CD4-positive, alpha-beta T cell (primary cell): Measurements from ENCODE around the gene AAK1. TPM values are rescaled to one million over a fixed set of nuclear protein-coding genes. Genes with fewer than 3 reads are reported as not detected.

Experiments
- ATAC-seq: fragments of 200-7000 bp; cut with Tn5 transposase; one replicate; pipeline ENCODE4 v1.10.0; 2022; ENCODE audit warnings: mild to moderate bottlenecking; ENCODE audit not compliant: poor library complexity
- CTCF ChIA-PET: fragments of 350-600 bp; sonication (Branson Sonifier 250); formaldehyde crosslinking; loops from one replicate; lab custom pipeline; 2021; ENCODE audit warnings: antibody characterized with exemption, inconsistent platforms; lab: Charles Lee
- POLR2A ChIA-PET: fragments of 350-600 bp; sonication (Branson Sonifier 250); formaldehyde crosslinking; loops from one replicate; lab custom pipeline; 2021; ENCODE audit warnings: antibody characterized with exemption, inconsistent platforms; lab: Charles Lee
- DNase-seq, 14 experiments: peaks; one replicate each; pipeline ENCODE4 v3.0.0-alpha.2; 2013 to 2020; ENCODE audit warnings: mixed read lengths in 2 of 14
- H3K27ac ChIP-seq, 2 donors: one replicate each; pipeline versions ENCODE4 v1.5.1 to v1.7.0; 2013; ENCODE audit warnings: low read length in 2 of 2, low read depth in 1 of 2, mild to moderate bottlenecking in 1 of 2
- H3K27me3 ChIP-seq, 2 experiments: 1 replicate in 1 of 2; 2 replicates in 1 of 2; pipeline versions ENCODE4 v1.6.1 to v1.7.0; 2013; ENCODE audit warnings: low read length in 2 of 2, control low read depth in 1 of 2, mild to moderate bottlenecking in 1 of 2, moderate library complexity in 1 of 2; ENCODE audit not compliant: insufficient read depth in 2 of 2, control insufficient read depth in 1 of 2
- H3K36me3 ChIP-seq: one replicate; pipeline ENCODE4 v1.6.1; 2013; ENCODE audit warnings: low read length, control low read depth; ENCODE audit not compliant: insufficient read depth
- H3K4me1 ChIP-seq: one replicate; pipeline ENCODE4 v1.6.1; 2013; ENCODE audit warnings: low read length, control low read depth; ENCODE audit not compliant: insufficient read depth
- H3K4me3 ChIP-seq: one replicate; pipeline ENCODE4 v1.5.1; 2013; ENCODE audit warnings: mild to moderate bottlenecking, low read length, moderate library complexity
- H3K9me3 ChIP-seq, 2 experiments: 1 replicate in 1 of 2; 2 replicates in 1 of 2; pipeline versions ENCODE4 v1.6.1 to v1.7.0; 2013; ENCODE audit warnings: low read length in 2 of 2, mild to moderate bottlenecking in 2 of 2, control low read depth in 1 of 2, moderate library complexity in 1 of 2; ENCODE audit not compliant: control insufficient read depth in 1 of 2, insufficient read depth in 1 of 2
- H3K27ac Mint-ChIP-seq: one replicate; pipeline ENCODE4 v1.8.0; 2020; ENCODE audit warnings: mixed read lengths
- H3K27me3 Mint-ChIP-seq: one replicate; pipeline ENCODE4 v1.8.0; 2021; ENCODE audit warnings: mixed read lengths
- H3K36me3 Mint-ChIP-seq: one replicate; pipeline ENCODE4 v1.8.0; 2021; ENCODE audit warnings: low read depth, mixed read lengths
- H3K4me1 Mint-ChIP-seq: one replicate; pipeline ENCODE4 v1.8.0; 2021; ENCODE audit warnings: low read depth, mixed read lengths
- H3K4me3 Mint-ChIP-seq: one replicate; pipeline ENCODE4 v1.8.0; 2020; ENCODE audit warnings: mild to moderate bottlenecking, mixed read lengths
- H3K9me3 Mint-ChIP-seq: one replicate; pipeline ENCODE4 v1.8.0; 2020; ENCODE audit warnings: mixed read lengths
- CTCF ChIP-seq: fragments of 200-600 bp; IDR thresholded peaks from one replicate; pipeline ENCODE4 v1.8.0; 2022; ENCODE audit warnings: antibody characterized with exemption, mild to moderate bottlenecking
- intact Hi-C, 2 experiments: fragments of 100-400 bp; cut with DNase I in 1 of 2; cut with micrococcal nuclease in 1 of 2; formaldehyde crosslinking; loops; one replicate each; pipeline versions ENCODE4 v1.15.1 to v1.9.0; 2023 to 2025; cut with DNase I, micrococcal nuclease
- total RNA-seq, 174 experiments: library from RNA in 2 of 174; stranded (reverse) in 2 of 174; gene quantifications; one replicate each; pipeline ENCODE4 v1.2.3 and lab custom pipeline; 2021 to 2026

The AAK1 gene
- total RNA-seq, 2 experiments from 2014 or later: 201 to 208 TPM

DNA sequence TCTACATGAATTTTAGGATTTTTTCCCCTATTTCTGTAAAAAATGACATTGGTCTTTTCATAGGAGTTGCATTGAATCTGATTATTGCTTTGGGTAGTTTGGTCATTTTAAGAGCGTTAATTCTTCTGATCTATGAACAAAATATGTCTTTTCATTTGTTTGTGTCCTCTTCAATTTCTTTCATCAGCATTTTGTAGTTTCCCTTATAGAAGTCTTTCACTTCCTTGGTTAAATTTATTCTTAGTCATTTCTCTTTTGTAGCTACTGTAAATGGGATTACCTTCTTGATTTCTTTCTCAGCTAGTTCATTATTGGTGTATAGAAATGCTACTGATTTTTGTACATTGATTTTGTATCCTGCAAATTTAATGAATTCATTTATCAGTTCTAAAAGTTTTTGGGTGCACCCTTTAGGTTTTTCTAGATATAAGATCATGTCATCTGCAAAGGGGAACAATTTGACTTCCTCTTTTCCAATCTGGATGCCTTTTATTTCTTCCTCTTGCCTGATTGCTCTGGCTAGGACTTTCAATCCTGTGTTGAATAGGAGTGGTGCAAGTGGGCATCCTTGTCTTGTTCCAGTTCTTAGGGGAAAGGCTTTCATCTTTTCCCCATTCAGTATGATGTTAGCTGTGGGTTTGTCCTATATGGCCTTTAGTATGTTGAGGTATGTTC, 36.6 kb upstream of the AAK1 start:
- DNase-seq (no peak), ATAC-seq (no peak)
- no peak for TF ChIP-seq CTCF
- Mint-ChIP-seq H3K27me3 (no peaks in the 10 kb centered on the region), H3K9me3 (no peaks in the 10 kb centered on the region), H3K4me3 (no peak overlapping the region), H3K4me1 (peaks cover 55% of the 10 kb centered on the region), H3K27ac (no peak overlapping the region), H3K36me3 (no peaks in the 10 kb centered on the region)
- CTCF ChIA-PET: no interaction called here
- Histone ChIP-seq H3K36me3 (no peaks in the 10 kb centered on the region), H3K27me3 (no peaks in the 10 kb centered on the region), H3K4me1 (peaks cover 8% of the 10 kb centered on the region), H3K27ac (no peak overlapping the region), H3K4me3 (no peak overlapping the region), H3K9me3 (no peaks in the 10 kb centered on the region)
- POLR2A ChIA-PET: interaction anchor here (5.9 kb wide), 1 partner anchor 35 kb away, joined by 62 read pairs; the partner anchor contains the start of gene AAK1
- intact Hi-C loops: no loop called here

DNA sequence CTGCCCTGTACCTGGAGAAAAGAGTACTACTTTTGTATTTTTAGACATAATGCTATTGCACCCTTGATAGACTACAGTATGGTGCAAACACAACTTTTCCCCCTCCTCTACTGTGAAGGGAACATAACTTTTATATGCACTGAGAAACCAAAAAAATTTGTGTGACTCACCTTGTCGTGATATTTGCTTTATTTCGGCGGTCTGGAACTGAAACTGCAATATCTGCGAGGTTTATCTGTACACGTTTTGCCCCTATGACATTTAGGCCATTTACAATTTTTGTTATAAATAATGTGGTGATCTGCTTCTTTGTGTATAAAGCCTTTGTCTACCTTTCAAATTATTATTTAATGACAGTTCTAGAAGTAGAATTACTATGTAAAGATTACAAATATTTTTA, 34.4 kb upstream of the AAK1 start:
- Mint-ChIP-seq H3K4me3 (no peak overlapping the region), H3K4me1 (peaks cover 33% of the 10 kb centered on the region), H3K36me3 (no peaks in the 10 kb centered on the region), H3K9me3 (no peaks in the 10 kb centered on the region), H3K27me3 (no peaks in the 10 kb centered on the region), H3K27ac (no peak overlapping the region)
- ChIA-PET CTCF (interaction anchor here (0.5 to 2.2 kb wide), 4 partner anchors 14 to 113 kb away, joined by 3 to 6 read pairs (median 4); no protein-coding TSS in a partner anchor), POLR2A (interaction anchor here (0.6 to 2.8 kb wide), 3 partner anchors 29 to 38 kb away, joined by 3 to 14 read pairs (median 3); no protein-coding TSS in a partner anchor)
- no peak for DNase-seq
- H3K9me3 ChIP-seq: no peaks in the 10 kb centered on the region
- H3K27me3 ChIP-seq: no peaks in the 10 kb centered on the region
- no peak for TF ChIP-seq CTCF
- H3K4me1 ChIP-seq: peaks cover 3% of the 10 kb centered on the region
- no peak overlapping the region for H3K27ac ChIP-seq
- no peak overlapping the region for H3K4me3 ChIP-seq
- intact Hi-C loops: loop anchor here in 1 of 2 experiments (5.0 kb wide), 1 partner anchor 34 kb away; no protein-coding TSS in a partner anchor
- H3K36me3 ChIP-seq: no peaks in the 10 kb centered on the region
- no peak for ATAC-seq

DNA sequence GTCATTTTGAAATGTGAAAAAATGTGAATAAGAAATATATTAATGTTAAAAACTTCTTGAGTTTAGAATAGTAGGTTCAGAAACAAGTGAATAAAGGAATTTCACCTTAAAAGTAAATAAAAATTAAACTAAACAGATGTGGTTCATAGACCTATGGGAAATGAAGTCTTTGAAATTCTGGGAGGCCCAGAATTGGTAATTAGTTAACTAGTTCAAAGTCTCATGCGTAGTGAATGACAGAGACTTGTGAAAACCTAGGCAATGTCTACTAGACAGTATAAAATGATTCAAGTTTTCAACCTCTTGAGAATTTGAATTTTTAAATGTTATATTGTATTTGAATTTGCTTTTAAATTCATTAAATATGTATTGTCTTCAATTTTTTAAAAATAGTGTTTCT, 32.6 kb upstream of the AAK1 start:
- Mint-ChIP-seq H3K36me3 (no peaks in the 10 kb centered on the region), H3K27ac (no peak overlapping the region), H3K9me3 (no peaks in the 10 kb centered on the region), H3K4me1 (peaks cover 29% of the 10 kb centered on the region), H3K4me3 (no peak overlapping the region), H3K27me3 (no peaks in the 10 kb centered on the region)
- no peak overlapping the region for H3K4me3 ChIP-seq
- POLR2A ChIA-PET: interaction anchor here (2.7 kb wide), 1 partner anchor 31 kb away, joined by 8 read pairs; no protein-coding TSS in a partner anchor
- intact Hi-C loops: loop anchor here in 1 of 2 experiments (5.0 kb wide), 1 partner anchor 36 kb away; no protein-coding TSS in a partner anchor
- CTCF ChIA-PET: no interaction called here
- H3K9me3 ChIP-seq: peaks cover 0 to 5% of the 10 kb centered on the region in 2 experiments
- no peak for DNase-seq
- no peak for ATAC-seq
- H3K36me3 ChIP-seq: no peaks in the 10 kb centered on the region
- no peaks in the 10 kb centered on the region for H3K27me3 ChIP-seq
- no peak for TF ChIP-seq CTCF
- peaks cover 3% of the 10 kb centered on the region for H3K4me1 ChIP-seq
- no peak overlapping the region for H3K27ac ChIP-seq
